HL-60/S4 treated with retinoic acid at 250 ng/mL for 4 days and 3 days (cell line): ENCODE results near the gene LRBA.
"Not testable (repeated sequence)": the region's sequence is repeated elsewhere in the genome, so short reads cannot be mapped to it uniquely, and the experiment has no call there.

Source experiments
- in situ Hi-C: fragments of 300-500 bp; cut with MboI; formaldehyde crosslinking; loops from 2 replicates; pipeline ENCODE4 v1.7.0; 2022; ENCODE audit warnings: low sequenced_read_pairs

The LRBA gene

DNA sequence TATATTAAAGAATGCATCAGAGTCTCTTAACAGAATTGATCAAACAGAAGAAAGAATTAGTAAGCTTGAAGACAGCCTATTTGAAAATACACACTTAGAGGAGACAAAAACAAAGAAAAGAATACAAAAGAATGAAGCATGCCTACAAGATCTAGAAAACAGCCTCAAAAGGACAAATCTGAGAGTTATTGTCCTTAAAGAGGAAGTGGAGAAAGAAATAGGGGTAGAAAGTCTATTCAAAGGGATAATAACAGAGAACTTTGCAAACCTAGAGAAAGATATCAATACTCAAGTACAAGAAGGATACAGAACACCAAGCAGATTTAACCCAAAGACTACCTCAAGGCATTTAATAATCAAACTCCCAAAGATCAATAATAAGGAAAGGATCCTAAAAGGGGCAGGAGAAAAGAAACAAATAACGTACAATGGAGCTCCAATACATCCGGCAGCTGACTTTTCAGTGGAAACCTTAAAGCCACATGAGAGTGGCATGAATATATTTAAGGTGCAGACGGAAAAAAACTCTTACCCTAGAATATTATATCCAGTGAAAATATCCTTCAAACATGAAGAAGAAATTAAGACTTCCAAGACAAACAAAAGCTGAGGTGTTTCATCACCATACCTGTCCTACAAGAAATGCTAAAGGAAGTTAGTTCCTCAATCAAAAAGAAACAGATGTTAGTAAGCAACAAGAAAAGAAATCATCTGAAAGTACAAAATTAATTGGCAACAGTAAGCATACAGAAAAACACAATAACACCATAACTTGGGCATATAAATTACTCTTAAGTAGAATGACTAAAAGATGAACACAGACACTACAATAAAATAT is 36.1 kb downstream of the LRBA start:
- in situ Hi-C loops: no loop called here

DNA sequence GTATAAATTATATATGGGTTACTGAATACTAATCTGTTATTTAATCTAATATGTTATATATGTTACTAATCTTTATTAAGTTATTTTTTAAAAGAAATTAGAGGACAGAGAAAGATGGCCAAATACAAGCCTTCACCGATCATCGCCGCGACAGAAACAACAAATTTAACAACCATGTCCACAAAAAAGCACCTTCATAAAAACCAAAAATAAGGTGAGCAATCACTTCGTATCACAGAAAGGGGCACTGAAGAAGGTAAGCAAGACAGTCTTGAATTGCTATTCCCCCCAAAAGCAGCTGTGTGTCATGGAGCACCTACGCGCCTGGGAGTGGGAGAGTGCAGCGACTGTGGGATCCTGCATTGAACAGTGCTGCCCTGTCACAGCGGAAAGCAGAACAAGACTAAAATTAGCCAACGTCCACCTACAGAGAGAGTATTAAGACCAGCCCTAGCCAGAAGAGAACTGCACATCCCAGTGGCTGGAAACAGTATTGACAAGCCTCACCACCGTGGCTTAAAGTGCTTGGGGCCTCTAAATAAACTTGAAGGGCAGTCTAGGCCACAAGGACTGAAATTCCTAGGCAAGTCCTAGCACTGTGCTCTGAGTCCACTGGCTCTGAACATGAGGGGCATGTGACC is 38.5 kb downstream of the LRBA start:
- in situ Hi-C loops: no loop called here

DNA sequence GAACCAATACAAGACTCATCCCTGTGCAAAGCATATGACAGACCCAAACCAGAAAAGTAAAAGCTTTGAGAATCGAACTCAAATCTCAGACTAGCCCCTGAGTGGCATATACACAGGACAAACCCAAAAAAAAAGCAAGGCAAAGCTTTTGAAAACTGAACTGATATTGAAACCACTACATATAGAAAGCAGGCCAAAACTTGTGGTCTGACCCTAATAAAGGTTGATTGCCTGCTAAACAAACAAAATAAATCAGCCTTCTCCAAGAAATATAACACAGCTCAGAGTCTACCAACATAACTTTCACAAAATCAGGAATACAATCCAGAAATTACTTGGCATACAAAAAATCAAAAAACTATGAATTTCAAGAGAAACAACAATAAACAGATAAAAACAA is 40.3 kb downstream of the LRBA start:
- in situ Hi-C loops: no loop called here

DNA sequence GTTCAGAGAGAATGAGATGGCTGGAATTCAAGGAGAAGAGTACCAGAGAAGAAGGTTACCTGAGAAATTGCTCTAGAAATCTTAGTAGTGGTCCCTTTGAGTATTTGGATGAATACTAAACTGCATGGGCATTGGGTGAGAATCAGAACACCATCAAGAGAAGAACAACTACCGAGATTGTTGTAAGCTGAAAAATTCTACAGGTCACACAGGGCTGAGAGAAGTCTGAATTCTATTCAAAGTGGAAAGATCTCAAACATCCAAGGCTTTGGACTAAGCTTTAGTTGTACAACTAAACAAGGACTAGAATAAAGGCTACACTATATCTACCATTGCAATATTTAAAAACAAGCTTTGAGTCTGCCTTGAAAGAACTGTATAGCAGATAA is 40.8 kb downstream of the LRBA start:
- in situ Hi-C loops: no loop called here

DNA sequence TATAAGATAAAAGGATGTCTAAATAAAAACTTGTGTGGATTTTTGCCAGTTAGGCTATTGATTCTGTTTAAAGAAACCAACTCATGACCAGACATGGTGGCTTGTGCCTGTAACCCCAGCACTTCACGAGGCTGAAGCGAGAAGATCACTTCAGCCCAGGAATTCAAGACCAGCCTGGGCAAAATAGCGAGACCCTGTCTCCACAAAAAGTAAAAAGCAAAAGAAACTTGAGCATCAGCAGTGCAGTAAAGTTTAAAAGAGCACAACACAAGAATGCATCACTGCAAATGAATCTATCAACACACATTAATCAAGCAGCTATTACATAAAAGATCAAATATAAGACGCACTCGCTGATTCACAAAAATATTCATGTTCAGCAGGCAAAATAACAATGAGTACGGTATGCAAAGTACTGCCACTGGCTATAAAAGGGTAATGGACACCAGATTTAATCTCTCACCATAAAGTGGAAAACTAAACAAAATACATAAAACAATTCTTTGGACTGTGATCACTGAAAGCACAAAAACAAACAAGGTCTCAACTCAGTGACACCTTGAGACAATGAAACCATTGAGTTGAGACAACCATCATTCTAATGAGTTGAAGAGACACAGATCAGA is 41.3 kb downstream of the LRBA start:
- in situ Hi-C loops: no loop called here

DNA sequence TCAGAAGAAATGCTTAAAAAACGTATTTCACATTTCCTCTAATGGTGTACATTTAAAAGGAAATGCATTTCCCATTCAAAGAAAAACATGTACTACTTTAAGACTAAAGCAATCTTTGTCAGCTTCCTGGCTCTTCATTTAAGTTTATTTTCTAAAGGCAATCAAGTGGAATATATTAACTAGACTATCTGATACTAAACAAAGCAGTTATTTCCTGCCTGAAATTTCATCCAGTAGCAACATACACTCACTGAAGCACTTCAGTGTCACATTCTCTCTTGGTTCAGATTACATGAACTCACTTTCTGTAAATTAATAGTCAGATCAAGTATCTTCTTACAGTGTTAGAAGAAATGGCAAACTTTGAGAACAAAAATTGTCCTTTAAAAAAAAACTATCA is 42.5 kb downstream of the LRBA start:
- in situ Hi-C loops: no loop called here

DNA sequence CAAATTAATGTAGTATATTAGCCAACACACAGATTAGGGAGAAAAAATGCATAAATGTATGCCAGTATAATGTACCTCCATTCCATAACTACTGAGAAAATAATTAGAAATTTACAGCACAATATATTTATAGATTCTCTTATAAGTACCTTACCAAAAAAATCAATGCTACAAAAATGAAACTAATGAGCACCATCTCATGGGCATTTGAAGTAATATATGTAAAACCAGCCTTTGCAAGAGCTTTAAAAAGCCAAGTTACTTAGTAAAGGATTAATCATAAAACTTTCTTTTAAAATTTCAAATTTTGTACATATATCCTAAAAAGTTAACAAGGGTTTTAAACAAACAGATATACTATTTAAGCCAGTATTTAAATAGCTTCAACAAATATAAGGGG is 43.2 kb downstream of the LRBA start:
- in situ Hi-C loops: no loop called here

DNA sequence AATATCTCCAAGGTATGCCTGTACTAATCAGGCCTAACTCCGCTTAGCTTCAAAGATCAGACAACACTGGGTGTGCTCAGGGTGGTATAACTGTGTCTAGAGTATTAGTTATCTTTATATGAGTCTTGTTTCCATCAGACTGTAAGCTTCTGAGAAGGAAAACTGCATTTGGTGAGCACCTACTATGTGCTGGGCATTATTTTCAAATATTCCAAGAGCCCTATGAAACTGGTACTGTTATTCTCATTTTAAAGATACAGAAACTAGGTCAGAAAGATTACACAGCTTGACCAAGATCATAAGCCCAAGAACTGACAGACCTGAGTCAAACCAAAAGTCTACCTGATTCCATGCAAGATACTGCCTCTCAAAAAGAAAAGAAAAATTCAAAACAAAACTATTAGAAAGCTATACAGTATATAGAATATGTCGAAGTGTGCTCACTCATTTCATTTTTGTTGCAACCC is 44.4 kb downstream of the LRBA start:
- in situ Hi-C loops: no loop called here

DNA sequence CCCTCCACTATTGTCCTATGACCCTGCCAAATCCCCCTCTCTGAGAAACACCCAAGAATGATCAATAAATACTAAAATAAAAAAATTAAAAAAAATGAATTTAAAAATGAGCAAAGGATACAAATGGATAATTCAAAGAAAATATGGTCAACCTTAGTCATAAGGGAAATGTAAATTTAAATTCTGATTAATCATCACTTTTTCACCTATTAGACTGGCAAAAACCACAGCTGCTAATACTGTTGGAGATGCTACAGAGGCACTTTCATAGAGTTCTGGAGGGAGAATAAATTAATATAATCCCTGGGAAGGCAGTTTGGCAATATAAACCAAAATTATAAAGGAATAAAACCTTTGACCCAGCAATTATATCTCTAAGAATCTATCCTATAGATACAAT is 50.3 kb downstream of the LRBA start:
- in situ Hi-C loops: no loop called here

DNA sequence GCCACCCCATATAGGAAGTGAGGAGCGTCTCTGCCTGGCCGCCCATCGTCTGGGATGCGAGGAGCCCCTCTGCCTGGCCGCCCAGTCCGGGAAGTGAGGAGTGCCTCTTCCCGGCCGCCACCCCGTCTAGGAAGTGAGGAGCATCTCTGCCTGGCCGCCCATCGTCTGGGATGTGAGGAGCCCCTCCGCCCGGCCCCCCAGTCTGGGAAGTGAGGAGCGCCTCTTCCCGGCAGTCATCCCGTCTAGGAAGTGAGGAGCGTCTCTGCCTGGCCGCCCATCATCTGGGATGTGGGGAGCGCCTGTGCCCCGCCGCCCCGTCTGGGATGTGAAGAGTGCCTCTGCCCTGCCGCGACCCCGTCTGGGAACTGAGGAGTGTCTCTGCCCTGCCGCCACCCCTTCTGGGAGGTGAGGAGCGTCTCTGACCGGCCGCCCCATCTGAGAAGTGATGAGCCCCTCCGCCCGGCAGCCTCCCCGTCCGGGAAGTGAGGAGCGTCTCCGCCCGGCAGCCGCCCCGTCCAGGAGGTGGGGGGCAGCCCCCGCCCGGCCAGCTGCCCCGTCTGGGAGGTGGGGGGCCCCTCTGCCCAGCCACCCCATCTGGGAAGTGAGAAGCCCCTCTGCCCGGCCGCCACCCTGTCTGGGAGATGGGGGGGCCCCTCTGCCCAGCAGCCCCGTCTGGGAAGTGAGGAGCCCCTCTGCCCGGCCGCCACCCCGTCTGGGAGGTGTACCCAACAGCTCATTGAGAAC is 51.3 kb downstream of the LRBA start:
- in situ Hi-C loops: not testable (repeated sequence)

DNA sequence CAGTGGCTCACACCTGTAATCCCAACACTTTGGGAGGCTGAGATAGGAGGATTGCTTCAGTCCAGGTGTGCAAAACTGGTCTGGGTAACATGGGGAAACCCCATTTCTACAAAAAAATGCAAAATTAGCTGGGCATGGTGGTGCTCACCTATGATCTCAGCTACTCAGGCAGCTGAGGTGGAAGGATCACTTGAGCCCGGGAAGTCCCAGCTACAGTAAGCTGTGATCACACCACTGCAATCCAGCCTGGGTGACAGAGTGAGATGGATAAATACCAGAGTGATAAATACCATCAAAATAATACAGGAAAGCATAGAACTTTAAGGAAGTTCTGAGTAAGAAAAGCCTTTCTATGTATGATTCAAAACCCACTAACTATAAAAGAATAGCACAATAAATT is 52.8 kb downstream of the LRBA start:
- in situ Hi-C loops: no loop called here

DNA sequence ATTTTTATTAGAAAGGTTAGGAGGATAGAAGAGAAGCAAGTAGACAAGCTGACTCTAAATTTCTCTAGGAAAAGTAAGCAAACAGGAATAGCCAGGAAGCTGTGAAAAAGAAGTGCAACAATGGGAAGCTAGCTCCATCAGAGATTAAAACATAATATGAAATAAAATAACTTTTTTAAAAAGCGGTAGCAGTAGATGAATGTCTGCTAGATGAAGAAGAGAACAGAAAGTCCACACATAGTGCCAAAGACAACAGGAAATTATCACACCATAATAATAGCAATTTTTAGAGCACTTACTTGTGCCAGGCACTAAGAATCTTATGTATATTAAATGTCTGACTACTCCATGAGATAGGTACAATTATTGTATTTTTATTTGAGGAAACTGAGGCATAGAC is 53.5 kb downstream of the LRBA start:
- in situ Hi-C loops: no loop called here

DNA sequence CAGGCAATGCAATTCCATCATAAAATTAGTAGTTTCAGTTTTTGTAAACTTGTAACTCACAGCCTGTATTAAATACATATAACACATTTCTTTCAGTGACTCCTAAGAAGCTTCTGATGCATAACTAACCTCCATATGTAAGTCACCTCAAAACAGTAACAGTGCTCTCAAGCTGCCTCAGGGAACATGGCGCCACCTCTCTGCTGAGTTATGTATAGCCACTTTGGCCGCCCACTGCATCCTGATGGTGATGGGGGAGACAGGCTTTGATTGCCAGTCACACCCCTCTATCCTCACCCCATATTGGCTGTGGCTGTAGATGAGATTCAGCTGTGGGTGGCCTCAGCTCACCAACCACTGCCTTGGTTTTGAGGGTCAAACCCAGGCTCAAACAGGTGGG is 54.3 kb downstream of the LRBA start:
- in situ Hi-C loops: no loop called here

DNA sequence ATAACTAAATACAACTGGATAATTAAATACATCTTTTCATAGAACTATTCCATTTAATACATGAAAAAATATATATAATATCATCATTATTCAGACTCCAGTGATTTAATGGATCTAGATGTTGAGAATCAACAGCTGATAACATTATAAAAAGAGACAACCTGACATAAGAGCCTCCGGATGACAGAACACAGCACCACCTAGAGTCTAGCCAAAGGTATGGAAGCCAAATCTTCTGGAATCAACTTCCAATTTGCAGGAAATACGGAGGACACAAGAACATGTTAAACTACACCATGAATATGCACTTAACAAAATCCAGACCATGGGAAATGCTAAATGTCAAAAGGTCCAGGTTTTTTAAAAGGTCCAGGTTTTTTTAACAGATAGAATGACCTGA is 55.0 kb downstream of the LRBA start:
- in situ Hi-C loops: no loop called here

DNA sequence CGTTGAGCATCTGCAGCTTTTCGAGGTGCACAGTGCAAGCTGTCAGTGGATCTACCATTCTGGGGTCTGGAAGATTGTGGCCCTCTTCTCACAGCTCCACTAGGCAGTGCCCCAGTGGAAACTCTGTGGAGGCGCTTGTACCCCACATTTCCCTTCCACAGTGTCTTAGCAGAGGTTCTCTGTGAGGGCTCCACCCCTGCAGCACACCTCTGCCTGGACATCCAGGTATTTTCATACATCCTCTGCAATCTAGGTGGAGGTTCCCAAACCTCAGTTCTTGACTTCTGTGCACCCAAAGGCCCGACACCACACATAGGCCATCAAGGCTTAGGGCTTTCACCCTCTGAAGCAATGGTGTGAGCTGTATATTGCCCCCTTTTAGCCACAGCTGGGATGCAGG is 57.1 kb downstream of the LRBA start:
- in situ Hi-C loops: not testable (repeated sequence)

DNA sequence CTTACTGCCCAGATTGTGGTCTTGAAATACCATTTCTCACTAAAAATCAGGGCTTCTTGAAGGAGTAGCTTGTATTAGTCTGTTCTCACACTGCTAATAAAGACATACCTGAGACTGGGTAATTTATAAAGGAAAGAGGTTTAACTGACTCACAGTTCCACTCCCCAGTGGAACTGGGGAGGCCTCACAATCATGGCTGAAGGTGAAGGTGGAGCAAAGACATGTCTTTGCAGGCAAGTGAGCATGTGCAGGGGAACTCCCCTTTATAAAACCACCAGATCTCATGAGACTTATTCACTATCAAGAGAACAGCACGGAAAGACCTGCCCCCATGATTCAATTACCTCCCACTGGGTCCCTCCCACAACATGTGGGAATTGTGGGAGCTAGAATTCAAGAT is 58.0 kb downstream of the LRBA start:
- in situ Hi-C loops: not testable (repeated sequence)

DNA sequence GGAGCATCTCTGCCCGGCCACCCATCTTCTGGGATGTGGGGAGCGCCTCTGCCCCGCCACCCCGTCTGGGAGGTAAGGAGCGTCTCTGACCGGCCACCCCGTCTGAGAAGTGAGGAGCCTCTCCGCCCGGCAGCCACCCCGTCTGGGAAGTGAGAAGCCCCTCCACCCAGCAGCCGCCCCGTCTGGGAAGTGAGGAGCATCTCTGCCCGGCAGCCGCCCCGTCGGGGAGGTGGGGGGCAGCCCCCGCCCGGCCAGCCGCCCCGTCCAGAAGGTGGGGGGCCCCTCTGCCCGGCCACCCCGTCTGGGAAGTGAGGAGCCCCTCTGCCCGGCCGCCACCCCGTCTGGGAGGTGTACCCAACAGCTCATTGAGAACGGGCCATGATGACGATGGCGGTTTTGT is 61.2 kb downstream of the LRBA start:
- in situ Hi-C loops: not testable (repeated sequence)

DNA sequence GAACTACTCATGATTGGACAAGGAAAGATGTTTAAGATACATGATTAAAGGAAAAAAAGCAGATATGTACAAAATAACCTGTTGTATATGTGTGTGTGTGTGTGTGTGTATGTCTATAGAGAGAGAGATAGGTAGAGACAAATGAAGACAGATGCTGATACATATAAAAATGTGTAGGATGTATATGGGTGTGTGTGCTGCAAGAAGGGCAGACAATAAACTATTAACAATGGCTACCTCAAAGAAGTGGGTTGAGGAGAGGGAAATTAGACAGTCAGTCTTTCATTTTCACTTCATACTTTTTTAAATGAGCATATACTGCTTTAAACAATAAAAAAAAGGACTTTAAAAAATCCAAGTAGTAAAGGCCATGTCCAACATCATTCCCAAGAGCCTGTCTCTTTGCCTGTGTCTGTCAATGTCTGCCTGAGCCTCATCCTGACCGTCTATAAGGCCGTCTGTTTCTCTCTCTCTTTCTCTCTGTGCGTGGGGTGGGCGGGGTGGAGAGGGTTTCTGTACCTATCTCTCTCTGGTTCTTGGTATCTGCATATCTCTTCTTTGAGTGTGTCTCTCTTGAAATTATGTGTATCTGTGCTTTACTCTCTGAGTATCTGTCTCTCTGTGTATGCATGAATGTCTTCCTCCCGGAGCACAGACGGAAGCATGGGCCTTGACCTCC is 62.8 kb downstream of the LRBA start:
- in situ Hi-C loops: no loop called here

DNA sequence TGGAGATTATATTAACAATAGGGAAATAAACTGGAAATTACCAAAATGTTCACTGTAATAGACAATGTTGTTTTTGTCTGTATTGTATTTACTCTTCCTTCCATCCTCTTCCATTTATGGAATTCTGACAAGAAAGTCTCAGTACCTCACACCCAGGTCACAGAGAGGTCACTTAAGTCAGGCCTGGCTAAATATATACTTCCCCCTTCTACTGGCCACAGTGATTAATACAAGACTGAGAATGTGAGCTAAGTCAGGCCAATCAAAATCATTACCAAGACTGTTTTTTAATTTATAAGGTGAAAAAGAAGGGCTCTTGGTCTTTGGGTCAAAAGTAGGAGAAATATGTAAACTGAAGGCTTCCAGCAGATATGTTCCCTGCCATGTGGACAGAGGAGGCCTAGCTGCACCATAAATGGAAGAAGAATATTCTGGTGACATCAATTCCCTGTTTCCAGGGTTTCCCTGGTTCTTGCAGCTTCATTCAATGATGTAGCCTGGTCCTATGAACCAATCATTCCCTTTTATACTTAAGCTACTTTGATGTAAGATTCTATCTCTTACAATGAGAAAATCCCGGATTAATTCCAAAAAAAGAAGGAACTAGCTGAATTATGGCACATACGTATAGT is 64.3 kb downstream of the LRBA start:
- in situ Hi-C loops: no loop called here

DNA sequence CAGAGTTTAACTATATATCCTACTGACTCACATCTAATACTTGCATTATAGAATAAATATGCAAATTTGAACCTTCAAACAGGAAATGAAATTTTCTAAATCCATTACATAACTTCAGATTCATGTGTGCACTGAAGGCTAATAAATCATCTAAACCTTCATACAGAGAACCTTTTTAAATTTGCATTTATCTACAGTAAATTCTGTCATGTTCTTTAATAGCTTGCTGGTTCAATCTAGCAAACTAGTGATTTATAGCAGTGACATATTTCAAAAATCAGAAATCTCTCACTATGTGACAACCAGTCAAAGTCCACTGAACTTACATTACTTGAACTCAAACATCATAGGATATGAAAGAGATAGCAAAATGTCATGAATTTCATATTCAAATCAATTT is 65.1 kb downstream of the LRBA start:
- in situ Hi-C loops: no loop called here
